Panc1 (cell line): ENCODE measurements around the gene ZNF440. TPM values are rescaled to one million over a fixed set of nuclear protein-coding genes. Genes with fewer than 3 reads are reported as not detected.
"Not testable (repeated sequence)": the region's sequence is repeated elsewhere in the genome, so short reads cannot be mapped to it uniquely, and the experiment has no call there.

Experiments used
- ATAC-seq: fragments of 200-7000 bp; cut with Tn5 transposase; 2 replicates; pipeline ENCODE4 v1.9.1; 2020; ENCODE audit warnings: mild to moderate bottlenecking, moderate library complexity
- BruUV-seq: library from RNA; stranded (reverse); fragments of 400-500 nt; replicated peaks from 2 replicates; lab custom pipeline; 2021; lab: Mats Ljungman, UMichigan
- CTCF ChIA-PET: fragments of 300-600 bp; sonication (Branson Sonifier 250); formaldehyde crosslinking; loops from one replicate; lab custom pipeline; 2022; ENCODE audit warnings: antibody characterized with exemption; lab: Charles Lee
- POLR2A ChIA-PET: fragments of 300-600 bp; sonication (Branson Sonifier 250); formaldehyde crosslinking; loops from one replicate; lab custom pipeline; 2022; ENCODE audit warnings: antibody characterized with exemption; lab: Charles Lee
- DNase-seq: peaks from one replicate; pipeline ENCODE4 v3.0.0-alpha.2; 2010; ENCODE audit warnings: low read depth, low spot score
- H3K27ac ChIP-seq: 2 replicates; pipeline ENCODE4 v1.5.1; 2011; ENCODE audit warnings: mild to moderate bottlenecking, low read length, inconsistent platforms
- H3K27me3 ChIP-seq: fragments of 200-500 bp; sonication (Bioruptor generic); 2 replicates; pipeline ENCODE4 v1.6.0; 2014; ENCODE audit warnings: low read length, inconsistent platforms; ENCODE audit not compliant: control insufficient read depth, insufficient read depth
- H3K36me3 ChIP-seq: fragments of 200-500 bp; sonication (Bioruptor generic); 2 replicates; pipeline ENCODE4 v1.5.1; 2014; ENCODE audit warnings: inconsistent platforms, mild to moderate bottlenecking, low read length, moderate library complexity; ENCODE audit not compliant: control insufficient read depth, insufficient read depth
- H3K4me1 ChIP-seq: 2 replicates; pipeline ENCODE4 v1.5.1; 2011; ENCODE audit warnings: inconsistent platforms, mild to moderate bottlenecking, low read length, moderate library complexity; ENCODE audit not compliant: control insufficient read depth, insufficient read depth
- H3K4me3 ChIP-seq, 2 experiments: 2 replicates each; pipeline ENCODE4 v1.5.1; 2011 to 2012; ENCODE audit warnings: low read depth in 2 of 2, low read length in 2 of 2, mild to moderate bottlenecking in 2 of 2, inconsistent platforms in 1 of 2, moderate library complexity in 1 of 2
- H3K9me3 ChIP-seq: fragments of 200-500 bp; sonication (Bioruptor generic); 2 replicates; pipeline ENCODE4 v1.5.1; 2014; ENCODE audit warnings: low read depth, mild to moderate bottlenecking, inconsistent platforms, low read length, moderate library complexity; ENCODE audit not compliant: control insufficient read depth, insufficient read depth
- POLR2AphosphoS5 ChIP-seq: IDR thresholded peaks from 2 replicates; pipeline ENCODE4 v1.6.1; 2012; ENCODE audit warnings: mild to moderate bottlenecking, low read depth, low read length, moderate library complexity
- REST ChIP-seq, 2 experiments: IDR thresholded peaks; 2 replicates each; pipeline ENCODE4 v1.6.1; 2011 to 2012; ENCODE audit warnings: low read depth in 2 of 2, control low read depth in 1 of 2, low read length in 1 of 2, mild to moderate bottlenecking in 1 of 2, moderate library complexity in 1 of 2; ENCODE audit not compliant: insufficient read depth in 1 of 2
- SIN3A ChIP-seq: IDR thresholded peaks from 2 replicates; pipeline ENCODE4 v1.6.1; 2012; ENCODE audit warnings: low read depth, mild to moderate bottlenecking, low read length, moderate library complexity, borderline replicate concordance; ENCODE audit not compliant: insufficient read depth
- TCF7L2 ChIP-seq: IDR thresholded peaks from 2 replicates; pipeline ENCODE4 v1.6.1; 2011; ENCODE audit warnings: mild to moderate bottlenecking, low read depth, low read length, inconsistent platforms
- in situ Hi-C: cut with HindIII; loops from 2 replicates; pipeline ENCODE4 v1.10.0; 2016; ENCODE audit warnings: low sequenced_read_pairs, low pct_unique_long_range_greater_than_20kb
- intact Hi-C: fragments of 100-400 bp; cut with micrococcal nuclease; formaldehyde crosslinking; loops from one replicate; pipeline ENCODE4 v1.10.0; 2022; ENCODE audit not compliant: unreplicated experiment
- total RNA-seq: library from RNA; stranded (reverse); gene quantifications from one replicate; pipeline ENCODE4 v1.2.1, GENCODE V29; 2021; ENCODE audit not compliant: unreplicated experiment
- TF ChIP-seq, protein P1 (sequence below): fragments of 450-650 bp; IDR thresholded peaks from 2 replicates; pipeline ENCODE4 v1.5.1; 2017; ENCODE audit warnings: mild to moderate bottlenecking

The ZNF440 gene
- total RNA-seq, 1 experiment from 2014 or later = 12.9 TPM

- no TSS peak for BruUV-seq
- Histone ChIP-seq H3K4me3 (no peak overlapping the region), H3K9me3 (peaks cover 9% of the 10 kb centered on the region; the same call in 1 of the 2 replicates), H3K27ac (no peak overlapping the region), H3K4me1 (no peaks in the 10 kb centered on the region), H3K27me3 (no peaks in the 10 kb centered on the region), H3K36me3 (no peaks in the 10 kb centered on the region)
- ChIA-PET CTCF (no interaction called here), POLR2A (no interaction called here)
- intact Hi-C loops (no loop called here), in situ Hi-C loops (no loop called here)
- TF ChIP-seq SIN3A = no peak
- TF ChIP-seq REST (IDR thresholded peaks at IDR 0.05; ENCODE audit: insufficient read depth in 1 of 2, low read depth in 2 of 2, low read length in 1 of 2) = no peak
- no peak for TF ChIP-seq TCF7L2
- TF ChIP-seq, protein P1, sequence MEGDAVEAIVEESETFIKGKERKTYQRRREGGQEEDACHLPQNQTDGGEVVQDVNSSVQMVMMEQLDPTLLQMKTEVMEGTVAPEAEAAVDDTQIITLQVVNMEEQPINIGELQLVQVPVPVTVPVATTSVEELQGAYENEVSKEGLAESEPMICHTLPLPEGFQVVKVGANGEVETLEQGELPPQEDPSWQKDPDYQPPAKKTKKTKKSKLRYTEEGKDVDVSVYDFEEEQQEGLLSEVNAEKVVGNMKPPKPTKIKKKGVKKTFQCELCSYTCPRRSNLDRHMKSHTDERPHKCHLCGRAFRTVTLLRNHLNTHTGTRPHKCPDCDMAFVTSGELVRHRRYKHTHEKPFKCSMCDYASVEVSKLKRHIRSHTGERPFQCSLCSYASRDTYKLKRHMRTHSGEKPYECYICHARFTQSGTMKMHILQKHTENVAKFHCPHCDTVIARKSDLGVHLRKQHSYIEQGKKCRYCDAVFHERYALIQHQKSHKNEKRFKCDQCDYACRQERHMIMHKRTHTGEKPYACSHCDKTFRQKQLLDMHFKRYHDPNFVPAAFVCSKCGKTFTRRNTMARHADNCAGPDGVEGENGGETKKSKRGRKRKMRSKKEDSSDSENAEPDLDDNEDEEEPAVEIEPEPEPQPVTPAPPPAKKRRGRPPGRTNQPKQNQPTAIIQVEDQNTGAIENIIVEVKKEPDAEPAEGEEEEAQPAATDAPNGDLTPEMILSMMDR = no peak
- no peak for TF ChIP-seq POLR2AphosphoS5
- ATAC-seq (no peak), DNase-seq (no peak)
These were observed 47.2 kb downstream of the ZNF440 start for GRCh38 chr19:11861301-11861700.

GRCh38 chr19:11867766-11868165 lies 53.7 kb downstream of the ZNF440 start:
- ATAC-seq, POLR2A ChIA-PET, H3K27me3 ChIP-seq, CTCF ChIA-PET, H3K27ac ChIP-seq, H3K4me1 ChIP-seq, intact Hi-C loops, in situ Hi-C loops, DNase-seq, H3K4me3 ChIP-seq, H3K36me3 ChIP-seq: not testable (repeated sequence)
- BruUV-seq = TSS peak; percentile 48
- H3K9me3 ChIP-seq = peaks cover 29% of the 10 kb centered on the region

DNA sequence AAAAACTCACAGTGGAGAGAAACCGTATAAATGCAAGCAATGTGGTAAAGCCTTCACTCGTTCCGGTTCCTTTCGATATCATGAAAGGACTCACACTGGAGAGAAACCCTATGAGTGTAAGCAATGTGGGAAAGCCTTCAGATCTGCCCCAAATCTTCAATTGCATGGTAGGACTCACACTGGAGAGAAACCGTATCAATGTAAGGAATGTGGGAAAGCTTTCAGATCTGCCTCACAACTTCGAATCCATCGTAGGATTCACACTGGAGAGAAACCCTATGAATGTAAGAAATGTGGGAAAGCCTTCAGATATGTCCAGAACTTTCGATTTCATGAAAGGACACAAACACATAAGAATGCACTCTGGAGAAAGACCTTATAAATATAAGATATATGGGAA lies 54.1 kb downstream of the ZNF440 start:
- H3K36me3 ChIP-seq = no peaks in the 10 kb centered on the region
- BruUV-seq = no TSS peak
- no peaks in the 10 kb centered on the region for H3K4me1 ChIP-seq
- intact Hi-C loops (no loop called here), in situ Hi-C loops (no loop called here)
- peaks cover 29% of the 10 kb centered on the region for H3K9me3 ChIP-seq
- H3K27me3 ChIP-seq = no peaks in the 10 kb centered on the region
- ChIA-PET POLR2A (no interaction called here), CTCF (no interaction called here)
- no peak for TF ChIP-seq REST (IDR thresholded peaks at IDR 0.05; ENCODE audit: insufficient read depth in 1 of 2, low read depth in 2 of 2, low read length in 1 of 2)
- TF ChIP-seq, protein P1 = no peak
- TF ChIP-seq POLR2AphosphoS5 = no peak
- TF ChIP-seq TCF7L2 = no peak
- TF ChIP-seq SIN3A = no peak
- ATAC-seq (no peak), DNase-seq (no peak)
- H3K4me3 ChIP-seq = no peak overlapping the region
- no peak overlapping the region for H3K27ac ChIP-seq
